ENCODE data around the gene SERTAD4. TPM values are rescaled to one million over a fixed set of nuclear protein-coding genes. Genes with fewer than 3 reads are reported as not detected.

Gene SERTAD4
- total and polyA plus RNA-seq, 4 donors, result under 0.01 to 0.02 (median under 0.01) TPM; not detected in 1

DNA sequence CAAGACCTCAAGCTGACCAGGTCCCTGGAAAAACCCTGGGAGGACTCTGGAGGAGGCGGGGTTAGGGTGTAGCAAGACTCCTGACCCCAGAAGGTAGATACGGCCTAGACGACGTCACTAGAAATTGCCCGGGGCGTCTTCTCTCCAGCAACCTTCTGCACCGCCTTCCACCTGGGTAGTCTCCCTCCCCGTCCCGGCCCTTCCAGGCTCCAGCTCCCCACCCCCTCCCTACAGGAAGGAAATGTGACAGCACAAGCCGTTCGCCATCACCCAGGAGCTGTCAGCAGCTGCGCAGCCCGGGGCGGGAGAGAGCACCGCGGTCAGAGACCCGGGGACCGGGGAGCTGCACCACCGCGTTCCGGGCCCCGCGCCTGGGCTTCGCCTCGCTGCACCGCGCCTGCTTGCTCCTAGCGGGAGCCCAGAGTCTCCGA is 20.0 kb downstream of the SERTAD4 start:
- H3K4me1 ChIP-seq (ENCODE audit: control insufficient read depth in 4 of 4, insufficient read depth in 4 of 4, low read length in 3 of 4), result peaks cover 7 to 15% (median 15%) of the 10 kb centered on the region in 4 donors
- TF ChIP-seq, protein P1, sequence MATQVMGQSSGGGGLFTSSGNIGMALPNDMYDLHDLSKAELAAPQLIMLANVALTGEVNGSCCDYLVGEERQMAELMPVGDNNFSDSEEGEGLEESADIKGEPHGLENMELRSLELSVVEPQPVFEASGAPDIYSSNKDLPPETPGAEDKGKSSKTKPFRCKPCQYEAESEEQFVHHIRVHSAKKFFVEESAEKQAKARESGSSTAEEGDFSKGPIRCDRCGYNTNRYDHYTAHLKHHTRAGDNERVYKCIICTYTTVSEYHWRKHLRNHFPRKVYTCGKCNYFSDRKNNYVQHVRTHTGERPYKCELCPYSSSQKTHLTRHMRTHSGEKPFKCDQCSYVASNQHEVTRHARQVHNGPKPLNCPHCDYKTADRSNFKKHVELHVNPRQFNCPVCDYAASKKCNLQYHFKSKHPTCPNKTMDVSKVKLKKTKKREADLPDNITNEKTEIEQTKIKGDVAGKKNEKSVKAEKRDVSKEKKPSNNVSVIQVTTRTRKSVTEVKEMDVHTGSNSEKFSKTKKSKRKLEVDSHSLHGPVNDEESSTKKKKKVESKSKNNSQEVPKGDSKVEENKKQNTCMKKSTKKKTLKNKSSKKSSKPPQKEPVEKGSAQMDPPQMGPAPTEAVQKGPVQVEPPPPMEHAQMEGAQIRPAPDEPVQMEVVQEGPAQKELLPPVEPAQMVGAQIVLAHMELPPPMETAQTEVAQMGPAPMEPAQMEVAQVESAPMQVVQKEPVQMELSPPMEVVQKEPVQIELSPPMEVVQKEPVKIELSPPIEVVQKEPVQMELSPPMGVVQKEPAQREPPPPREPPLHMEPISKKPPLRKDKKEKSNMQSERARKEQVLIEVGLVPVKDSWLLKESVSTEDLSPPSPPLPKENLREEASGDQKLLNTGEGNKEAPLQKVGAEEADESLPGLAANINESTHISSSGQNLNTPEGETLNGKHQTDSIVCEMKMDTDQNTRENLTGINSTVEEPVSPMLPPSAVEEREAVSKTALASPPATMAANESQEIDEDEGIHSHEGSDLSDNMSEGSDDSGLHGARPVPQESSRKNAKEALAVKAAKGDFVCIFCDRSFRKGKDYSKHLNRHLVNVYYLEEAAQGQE (IDR thresholded peaks at IDR 0.05), result no peak
- TF ChIP-seq HNF4A (conservative IDR thresholded peaks at IDR 0.05) (no peak), NR2F2 (IDR thresholded peaks at IDR 0.05) (no peak), RXRA (IDR thresholded peaks at IDR 0.05) (no peak), FOXA2 (IDR thresholded peaks at IDR 0.05) (no peak)
- TF ChIP-seq, protein P2, sequence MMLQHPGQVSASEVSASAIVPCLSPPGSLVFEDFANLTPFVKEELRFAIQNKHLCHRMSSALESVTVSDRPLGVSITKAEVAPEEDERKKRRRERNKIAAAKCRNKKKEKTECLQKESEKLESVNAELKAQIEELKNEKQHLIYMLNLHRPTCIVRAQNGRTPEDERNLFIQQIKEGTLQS (IDR thresholded peaks at IDR 0.05), result no peak
- no peak overlapping the region for H3K27ac ChIP-seq (ENCODE audit: low read depth in 1 of 2, low read length in 2 of 2)
- H3K27me3 ChIP-seq (ENCODE audit: control insufficient read depth in 4 of 4, insufficient read depth in 4 of 4, low read length in 3 of 4), result peaks cover 0 to 26% (median 7%) of the 10 kb centered on the region in 4 donors
- no peaks in the 10 kb centered on the region for H3K36me3 ChIP-seq (ENCODE audit: control insufficient read depth in 4 of 4, insufficient read depth in 3 of 4, low read depth in 1 of 4, low read length in 3 of 4)
- WGBS, result 8% methylated on average over 29 of the region's 29 CpGs
- DNase-seq (ENCODE audit: low spot score), result no peak
- peak overlapping the region in 1 of 3 donors; percentile 15 for H3K4me3 ChIP-seq (ENCODE audit: low read depth in 1 of 3, low read length in 3 of 3)
- H3K9me3 ChIP-seq (ENCODE audit: control insufficient read depth in 4 of 4, low read length in 3 of 4), result no peaks in the 10 kb centered on the region
- no peak overlapping the region for H3K9ac ChIP-seq (ENCODE audit: low read depth in 1 of 2, low read length in 2 of 2)

DNA sequence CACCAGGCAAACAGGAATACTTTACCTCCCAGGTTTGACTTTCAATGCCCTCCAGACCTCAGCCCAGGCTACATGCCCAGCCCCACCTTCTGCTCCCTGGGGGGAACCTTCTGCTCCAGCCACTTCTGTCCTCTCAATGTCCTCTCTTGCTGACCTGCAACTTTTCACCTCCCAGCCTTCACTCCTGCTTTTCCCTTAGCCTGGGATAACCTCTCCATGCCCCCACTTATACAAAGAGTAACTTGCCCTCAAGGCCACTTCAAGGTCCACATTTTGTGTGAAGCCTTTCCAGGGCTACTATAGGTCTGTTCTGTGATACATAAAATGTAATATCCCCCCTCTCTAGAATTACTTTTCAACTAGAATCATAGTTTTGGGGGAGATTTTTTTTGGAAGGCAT is 21.7 kb downstream of the SERTAD4 start:
- Histone ChIP-seq H3K27me3 (ENCODE audit: control insufficient read depth in 4 of 4, insufficient read depth in 4 of 4, low read length in 3 of 4) (peaks cover 0 to 20% (median 5%) of the 10 kb centered on the region in 4 donors), H3K4me1 (ENCODE audit: control insufficient read depth in 4 of 4, insufficient read depth in 4 of 4, low read length in 3 of 4) (peaks cover 7 to 15% (median 15%) of the 10 kb centered on the region in 4 donors), H3K4me3 (ENCODE audit: low read depth in 1 of 3, low read length in 3 of 3) (no peak overlapping the region), H3K36me3 (ENCODE audit: control insufficient read depth in 4 of 4, insufficient read depth in 3 of 4, low read depth in 1 of 4, low read length in 3 of 4) (no peaks in the 10 kb centered on the region), H3K9me3 (ENCODE audit: control insufficient read depth in 4 of 4, low read length in 3 of 4) (no peaks in the 10 kb centered on the region), H3K27ac (ENCODE audit: low read depth in 1 of 2, low read length in 2 of 2) (no peak overlapping the region), H3K9ac (ENCODE audit: low read depth in 1 of 2, low read length in 2 of 2) (no peak overlapping the region)
- DNase-seq (ENCODE audit: low spot score), result no peak
- TF ChIP-seq TAF1 (conservative IDR thresholded peaks at IDR 0.05) (no peak), YY1 (IDR thresholded peaks at IDR 0.05) (no peak), EGR1 (IDR thresholded peaks at IDR 0.05; ENCODE audit: low read depth in 2 of 2) (no peak), RAD21 (IDR thresholded peaks at IDR 0.05) (no peak), FOXA2 (IDR thresholded peaks at IDR 0.05) (no peak), GABPA (IDR thresholded peaks at IDR 0.05 in 1 of 2, conservative IDR thresholded peaks at IDR 0.05 in 1 of 2) (no peak), JUND (IDR thresholded peaks at IDR 0.05) (no peak), FOXA1 (IDR thresholded peaks at IDR 0.05) (no peak), SP1 (IDR thresholded peaks at IDR 0.05) (no peak), NR2F2 (IDR thresholded peaks at IDR 0.05) (no peak), HNF4A (conservative IDR thresholded peaks at IDR 0.05) (no peak), RXRA (IDR thresholded peaks at IDR 0.05) (no peak), HNF4G (IDR thresholded peaks at IDR 0.05) (no peak)
- TF ChIP-seq, protein P3, sequence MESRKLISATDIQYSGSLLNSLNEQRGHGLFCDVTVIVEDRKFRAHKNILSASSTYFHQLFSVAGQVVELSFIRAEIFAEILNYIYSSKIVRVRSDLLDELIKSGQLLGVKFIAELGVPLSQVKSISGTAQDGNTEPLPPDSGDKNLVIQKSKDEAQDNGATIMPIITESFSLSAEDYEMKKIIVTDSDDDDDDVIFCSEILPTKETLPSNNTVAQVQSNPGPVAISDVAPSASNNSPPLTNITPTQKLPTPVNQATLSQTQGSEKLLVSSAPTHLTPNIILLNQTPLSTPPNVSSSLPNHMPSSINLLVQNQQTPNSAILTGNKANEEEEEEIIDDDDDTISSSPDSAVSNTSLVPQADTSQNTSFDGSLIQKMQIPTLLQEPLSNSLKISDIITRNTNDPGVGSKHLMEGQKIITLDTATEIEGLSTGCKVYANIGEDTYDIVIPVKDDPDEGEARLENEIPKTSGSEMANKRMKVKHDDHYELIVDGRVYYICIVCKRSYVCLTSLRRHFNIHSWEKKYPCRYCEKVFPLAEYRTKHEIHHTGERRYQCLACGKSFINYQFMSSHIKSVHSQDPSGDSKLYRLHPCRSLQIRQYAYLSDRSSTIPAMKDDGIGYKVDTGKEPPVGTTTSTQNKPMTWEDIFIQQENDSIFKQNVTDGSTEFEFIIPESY (IDR thresholded peaks at IDR 0.05), result no peak
- TF ChIP-seq, protein P4, sequence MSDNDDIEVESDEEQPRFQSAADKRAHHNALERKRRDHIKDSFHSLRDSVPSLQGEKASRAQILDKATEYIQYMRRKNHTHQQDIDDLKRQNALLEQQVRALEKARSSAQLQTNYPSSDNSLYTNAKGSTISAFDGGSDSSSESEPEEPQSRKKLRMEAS (IDR thresholded peaks at IDR 0.05), result no peak
- TF ChIP-seq, protein P5, sequence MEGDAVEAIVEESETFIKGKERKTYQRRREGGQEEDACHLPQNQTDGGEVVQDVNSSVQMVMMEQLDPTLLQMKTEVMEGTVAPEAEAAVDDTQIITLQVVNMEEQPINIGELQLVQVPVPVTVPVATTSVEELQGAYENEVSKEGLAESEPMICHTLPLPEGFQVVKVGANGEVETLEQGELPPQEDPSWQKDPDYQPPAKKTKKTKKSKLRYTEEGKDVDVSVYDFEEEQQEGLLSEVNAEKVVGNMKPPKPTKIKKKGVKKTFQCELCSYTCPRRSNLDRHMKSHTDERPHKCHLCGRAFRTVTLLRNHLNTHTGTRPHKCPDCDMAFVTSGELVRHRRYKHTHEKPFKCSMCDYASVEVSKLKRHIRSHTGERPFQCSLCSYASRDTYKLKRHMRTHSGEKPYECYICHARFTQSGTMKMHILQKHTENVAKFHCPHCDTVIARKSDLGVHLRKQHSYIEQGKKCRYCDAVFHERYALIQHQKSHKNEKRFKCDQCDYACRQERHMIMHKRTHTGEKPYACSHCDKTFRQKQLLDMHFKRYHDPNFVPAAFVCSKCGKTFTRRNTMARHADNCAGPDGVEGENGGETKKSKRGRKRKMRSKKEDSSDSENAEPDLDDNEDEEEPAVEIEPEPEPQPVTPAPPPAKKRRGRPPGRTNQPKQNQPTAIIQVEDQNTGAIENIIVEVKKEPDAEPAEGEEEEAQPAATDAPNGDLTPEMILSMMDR (IDR thresholded peaks at IDR 0.05; ENCODE audit: low read depth, low read length, missing input control), result no peak
- TF ChIP-seq, protein P2 (IDR thresholded peaks at IDR 0.05), result no peak
- TF ChIP-seq, protein P1 (IDR thresholded peaks at IDR 0.05), result no peak
